A673 (cell line): Measurements from ENCODE around the gene CAP2. TPM values are rescaled to one million over a fixed set of nuclear protein-coding genes. Genes with fewer than 3 reads are reported as not detected.

Source experiments
- BruUV-seq: library from RNA; stranded (reverse); fragments of 400-500 nt; replicated peaks from 2 replicates; lab custom pipeline; 2021; lab: Mats Ljungman, UMichigan
- CTCF ChIA-PET: fragments of 300-600 bp; sonication (Branson Sonifier 250); formaldehyde crosslinking; loops from one replicate; lab custom pipeline; 2022; ENCODE audit warnings: antibody characterized with exemption; lab: Charles Lee
- POLR2A ChIA-PET: fragments of 300-600 bp; sonication (Branson Sonifier 250); formaldehyde crosslinking; loops from one replicate; lab custom pipeline; 2022; ENCODE audit warnings: antibody characterized with exemption; ENCODE audit not compliant: low non-redundant PET; lab: Charles Lee
- DNase-seq: peaks from one replicate; pipeline ENCODE4 v3.0.0-alpha.2; 2015; ENCODE audit warnings: low spot score
- H3K27ac ChIP-seq: fragments of 200-600 bp; sonication (generic); 2 replicates; pipeline ENCODE4 v1.5.1; 2016; ENCODE audit warnings: mixed run types, low read depth, mild to moderate bottlenecking, mixed read lengths, antibody characterized with exemption, low read length; ENCODE audit not compliant: poor library complexity, severe bottlenecking
- H3K27me3 ChIP-seq: fragments of 200-600 bp; sonication (generic); replicated peaks from 2 replicates; pipeline ENCODE4 v1.6.1; 2017; ENCODE audit warnings: mixed run types, low read depth, mild to moderate bottlenecking, mixed read lengths, antibody characterized with exemption, low read length; ENCODE audit not compliant: insufficient read depth, poor library complexity
- H3K36me3 ChIP-seq: fragments of 200-600 bp; sonication (generic); 2 replicates; pipeline ENCODE4 v1.6.1; 2016; ENCODE audit warnings: mixed run types, mild to moderate bottlenecking, mixed read lengths, antibody characterized with exemption, low read length; ENCODE audit not compliant: insufficient read depth, poor library complexity, severe bottlenecking
- H3K4me1 ChIP-seq: fragments of 200-600 bp; sonication (generic); 2 replicates; pipeline ENCODE4 v1.6.1; 2017; ENCODE audit warnings: mixed run types, mild to moderate bottlenecking, mixed read lengths, antibody characterized with exemption, low read length; ENCODE audit not compliant: insufficient read depth, poor library complexity, severe bottlenecking
- H3K4me3 ChIP-seq: fragments of 200-600 bp; sonication (generic); 2 replicates; pipeline ENCODE4 v1.5.1; 2016; ENCODE audit warnings: low read depth, mixed run types, mild to moderate bottlenecking, mixed read lengths, low read length; ENCODE audit not compliant: poor library complexity, severe bottlenecking
- H3K9me3 ChIP-seq: fragments of 200-600 bp; sonication (generic); 2 replicates; pipeline ENCODE4 v1.6.1; 2016; ENCODE audit warnings: mixed run types, low read depth, mild to moderate bottlenecking, mixed read lengths, antibody characterized with exemption, low read length; ENCODE audit not compliant: poor library complexity, severe bottlenecking
- EZH2 ChIP-seq: fragments of 200-600 bp; sonication (generic); IDR thresholded peaks from 2 replicates; pipeline ENCODE4 v1.6.1; 2017; ENCODE audit warnings: borderline replicate concordance, low read depth, mild to moderate bottlenecking, mixed read lengths, antibody characterized with exemption, low read length; ENCODE audit not compliant: poor library complexity, severe bottlenecking
- intact Hi-C: fragments of 100-400 bp; cut with micrococcal nuclease; formaldehyde crosslinking; loops from one replicate; pipeline ENCODE4 v1.10.0; 2022; ENCODE audit not compliant: unreplicated experiment
- total RNA-seq: library from RNA; stranded (reverse); gene quantifications from 2 replicates; pipeline ENCODE4 v1.2.3, GENCODE V29; 2021
- TF ChIP-seq, protein P1 (sequence below): fragments of 300-800, 200-600 bp; sonication (generic); conservative IDR thresholded peaks from 2 replicates; pipeline ENCODE4 v1.5.1; 2017; ENCODE audit warnings: low read depth, mild to moderate bottlenecking, antibody characterized with exemption, low read length, moderate library complexity, mixed read lengths

Gene CAP2
- total RNA-seq, 1 experiment from 2014 or later: 20.8 TPM

DNA sequence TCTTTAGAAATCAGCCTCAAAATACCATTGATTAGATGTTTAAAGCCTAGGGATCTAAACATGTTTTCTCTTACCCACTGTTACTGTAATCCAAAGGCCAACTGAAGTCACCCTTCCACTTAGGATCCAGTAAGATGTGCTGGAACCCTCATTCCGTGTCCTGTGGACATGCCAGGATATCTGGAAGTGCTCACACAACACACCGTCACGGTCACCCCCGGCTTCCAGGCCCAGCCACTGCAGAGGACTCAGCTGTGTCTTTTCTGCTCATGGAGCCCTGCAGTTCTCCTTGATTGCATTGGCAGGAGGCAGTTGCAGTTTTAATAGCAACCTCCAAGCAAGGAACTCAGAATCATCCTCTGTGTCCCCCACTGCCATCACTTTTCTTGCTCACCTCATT, 93.3 kb downstream of the CAP2 start:
- no peaks in the 10 kb centered on the region for H3K27me3 ChIP-seq
- no TSS peak for BruUV-seq
- DNase-seq: no peak
- ChIA-PET POLR2A (no interaction called here), CTCF (no interaction called here)
- H3K4me3 ChIP-seq: no peak overlapping the region
- no peak for TF ChIP-seq EZH2
- TF ChIP-seq, protein P1, sequence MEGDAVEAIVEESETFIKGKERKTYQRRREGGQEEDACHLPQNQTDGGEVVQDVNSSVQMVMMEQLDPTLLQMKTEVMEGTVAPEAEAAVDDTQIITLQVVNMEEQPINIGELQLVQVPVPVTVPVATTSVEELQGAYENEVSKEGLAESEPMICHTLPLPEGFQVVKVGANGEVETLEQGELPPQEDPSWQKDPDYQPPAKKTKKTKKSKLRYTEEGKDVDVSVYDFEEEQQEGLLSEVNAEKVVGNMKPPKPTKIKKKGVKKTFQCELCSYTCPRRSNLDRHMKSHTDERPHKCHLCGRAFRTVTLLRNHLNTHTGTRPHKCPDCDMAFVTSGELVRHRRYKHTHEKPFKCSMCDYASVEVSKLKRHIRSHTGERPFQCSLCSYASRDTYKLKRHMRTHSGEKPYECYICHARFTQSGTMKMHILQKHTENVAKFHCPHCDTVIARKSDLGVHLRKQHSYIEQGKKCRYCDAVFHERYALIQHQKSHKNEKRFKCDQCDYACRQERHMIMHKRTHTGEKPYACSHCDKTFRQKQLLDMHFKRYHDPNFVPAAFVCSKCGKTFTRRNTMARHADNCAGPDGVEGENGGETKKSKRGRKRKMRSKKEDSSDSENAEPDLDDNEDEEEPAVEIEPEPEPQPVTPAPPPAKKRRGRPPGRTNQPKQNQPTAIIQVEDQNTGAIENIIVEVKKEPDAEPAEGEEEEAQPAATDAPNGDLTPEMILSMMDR: no peak
- H3K9me3 ChIP-seq: no peaks in the 10 kb centered on the region
- no peaks in the 10 kb centered on the region for H3K36me3 ChIP-seq
- H3K27ac ChIP-seq: no peak overlapping the region
- intact Hi-C loops: no loop called here
- H3K4me1 ChIP-seq: peaks cover 13% of the 10 kb centered on the region

DNA sequence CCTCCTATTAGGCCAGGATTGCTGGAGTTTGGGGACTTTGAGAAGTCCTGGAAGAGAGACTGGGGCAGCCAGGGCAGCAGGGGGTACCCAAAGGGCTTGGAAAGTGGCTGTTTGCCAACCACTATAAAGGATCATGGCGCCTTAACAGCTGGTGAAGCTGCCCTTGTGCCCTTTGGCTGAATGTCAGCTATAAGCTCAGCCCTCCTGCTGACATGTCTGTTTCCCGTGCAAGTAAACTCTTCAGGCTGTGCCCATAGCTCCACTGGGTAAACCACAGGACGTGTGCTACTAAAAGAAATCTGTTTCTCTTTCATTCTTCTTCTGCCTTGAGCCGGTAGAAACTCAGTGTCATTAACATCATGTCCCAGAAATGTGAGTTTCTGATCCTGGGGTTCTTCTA, 97.3 kb downstream of the CAP2 start:
- no TSS peak for BruUV-seq
- Histone ChIP-seq H3K27ac (no peak overlapping the region), H3K4me1 (peaks cover 17% of the 10 kb centered on the region), H3K27me3 (no peaks in the 10 kb centered on the region), H3K36me3 (no peaks in the 10 kb centered on the region), H3K4me3 (no peak overlapping the region), H3K9me3 (no peaks in the 10 kb centered on the region)
- DNase-seq: peak; percentile 37
- ChIA-PET POLR2A (no interaction called here), CTCF (no interaction called here)
- TF ChIP-seq, protein P1: no peak
- intact Hi-C loops: no loop called here

DNA sequence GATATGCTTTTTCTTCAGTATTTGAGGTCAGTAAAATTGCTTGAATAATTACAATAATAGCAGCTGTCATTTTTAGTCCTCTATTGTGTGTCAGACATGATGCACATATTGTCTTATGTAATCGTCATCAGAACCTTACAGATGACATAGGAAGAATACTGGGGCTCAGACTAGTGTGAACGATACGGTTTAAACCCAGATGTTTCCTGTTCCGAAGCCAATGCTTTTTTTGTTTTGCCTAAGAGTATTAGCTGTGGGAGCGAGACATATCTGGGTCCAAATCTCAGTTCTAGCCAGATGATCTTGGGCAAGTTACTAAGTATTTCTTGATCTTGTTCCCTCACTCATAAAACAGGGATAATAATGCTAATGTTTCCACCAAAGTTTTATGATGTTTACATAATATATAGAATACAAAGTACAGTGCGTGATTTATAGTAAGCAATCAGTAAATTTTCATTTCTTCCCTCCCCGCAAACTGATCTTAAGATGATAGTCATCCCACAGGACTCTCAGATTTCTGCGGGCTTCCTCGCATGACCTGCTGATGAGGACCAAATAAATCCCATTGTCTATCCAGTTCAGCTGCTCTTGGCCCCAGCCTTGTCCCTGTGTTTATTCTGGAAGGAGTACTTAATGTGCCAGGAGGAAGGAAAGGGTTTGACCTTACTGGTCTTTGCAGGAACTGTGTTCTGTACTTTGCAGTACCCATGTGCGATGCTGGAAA, 98.2 kb downstream of the CAP2 start:
- no peaks in the 10 kb centered on the region for H3K9me3 ChIP-seq
- no TSS peak for BruUV-seq
- no peak overlapping the region for H3K4me3 ChIP-seq
- POLR2A ChIA-PET: no interaction called here
- no peak for DNase-seq
- H3K27ac ChIP-seq: no peak overlapping the region
- intact Hi-C loops: no loop called here
- H3K4me1 ChIP-seq: peaks cover 17% of the 10 kb centered on the region
- CTCF ChIA-PET: no interaction called here
- TF ChIP-seq, protein P1: no peak
- no peak for TF ChIP-seq EZH2
- H3K36me3 ChIP-seq: no peaks in the 10 kb centered on the region
- H3K27me3 ChIP-seq: no peaks in the 10 kb centered on the region
